ENCODE data around the gene DPEP1. TPM values are rescaled to one million over a fixed set of nuclear protein-coding genes. Genes with fewer than 3 reads are reported as not detected.

DPEP1 gene
- total and polyA plus RNA-seq, 4 donors, result 0.14 to 0.83 (median 0.45) TPM

DNA sequence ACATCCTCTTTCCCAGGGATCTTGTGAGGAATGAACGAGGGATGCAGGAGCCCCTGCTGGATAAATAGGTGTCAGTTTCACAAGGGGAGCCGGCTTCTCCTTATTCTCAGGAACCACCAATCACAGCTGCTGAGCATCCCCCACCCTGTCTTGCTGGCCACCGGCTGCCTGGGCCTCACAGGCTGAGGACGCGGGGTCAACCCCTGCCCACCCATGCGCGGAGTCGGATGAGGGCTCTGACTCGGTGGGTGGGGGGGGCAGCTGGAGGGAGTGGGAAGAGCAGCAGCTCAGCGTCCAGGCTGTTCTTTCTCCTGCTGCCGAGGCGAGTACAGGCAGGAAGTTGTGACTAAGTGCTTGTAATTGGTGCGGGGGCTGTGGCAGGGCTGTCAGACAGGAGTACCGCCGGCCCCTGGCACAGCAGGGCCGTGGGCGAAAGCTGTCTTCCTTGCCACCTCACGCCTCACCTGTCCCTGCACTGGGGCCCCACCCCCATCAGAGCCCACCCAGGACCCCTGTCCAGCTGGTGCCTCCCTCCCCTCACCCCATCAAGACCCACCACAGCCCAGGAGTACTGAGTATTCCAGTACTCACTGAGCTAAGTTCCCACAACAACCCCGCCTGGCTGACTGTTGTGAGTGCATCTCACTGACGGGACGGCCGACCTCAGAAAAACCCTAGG, 11.0 kb upstream of the DPEP1 start:
- Histone ChIP-seq H3K9ac (ENCODE audit: low read depth in 1 of 2, low read length in 2 of 2) (no peak overlapping the region), H3K4me1 (ENCODE audit: control insufficient read depth in 4 of 4, insufficient read depth in 4 of 4, low read length in 3 of 4) (no peaks in the 10 kb centered on the region), H3K36me3 (ENCODE audit: control insufficient read depth in 4 of 4, insufficient read depth in 3 of 4, low read depth in 1 of 4, low read length in 3 of 4) (no peaks in the 10 kb centered on the region), H3K27ac (ENCODE audit: low read depth in 1 of 2, low read length in 2 of 2) (no peak overlapping the region), H3K9me3 (ENCODE audit: control insufficient read depth in 4 of 4, low read length in 3 of 4) (no peaks in the 10 kb centered on the region), H3K4me3 (ENCODE audit: low read depth in 1 of 3, low read length in 3 of 3) (no peak overlapping the region), H3K27me3 (ENCODE audit: control insufficient read depth in 4 of 4, insufficient read depth in 4 of 4, low read length in 3 of 4) (no peaks in the 10 kb centered on the region)
- 14% methylated on average over 22 of the region's 22 CpGs for WGBS
- TF ChIP-seq RXRA (IDR thresholded peaks at IDR 0.05) (no peak), RAD21 (IDR thresholded peaks at IDR 0.05) (no peak), REST (IDR thresholded peaks at IDR 0.05) (no peak), EGR1 (IDR thresholded peaks at IDR 0.05; ENCODE audit: low read depth in 2 of 2) (no peak), YY1 (IDR thresholded peaks at IDR 0.05) (no peak), JUND (IDR thresholded peaks at IDR 0.05) (no peak), HNF4G (IDR thresholded peaks at IDR 0.05) (no peak), GABPA (IDR thresholded peaks at IDR 0.05 in 1 of 2, conservative IDR thresholded peaks at IDR 0.05 in 1 of 2) (no peak), SP1 (IDR thresholded peaks at IDR 0.05) (no peak)
- TF ChIP-seq, protein P1, sequence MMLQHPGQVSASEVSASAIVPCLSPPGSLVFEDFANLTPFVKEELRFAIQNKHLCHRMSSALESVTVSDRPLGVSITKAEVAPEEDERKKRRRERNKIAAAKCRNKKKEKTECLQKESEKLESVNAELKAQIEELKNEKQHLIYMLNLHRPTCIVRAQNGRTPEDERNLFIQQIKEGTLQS (IDR thresholded peaks at IDR 0.05), result no peak
- TF ChIP-seq, protein P2, sequence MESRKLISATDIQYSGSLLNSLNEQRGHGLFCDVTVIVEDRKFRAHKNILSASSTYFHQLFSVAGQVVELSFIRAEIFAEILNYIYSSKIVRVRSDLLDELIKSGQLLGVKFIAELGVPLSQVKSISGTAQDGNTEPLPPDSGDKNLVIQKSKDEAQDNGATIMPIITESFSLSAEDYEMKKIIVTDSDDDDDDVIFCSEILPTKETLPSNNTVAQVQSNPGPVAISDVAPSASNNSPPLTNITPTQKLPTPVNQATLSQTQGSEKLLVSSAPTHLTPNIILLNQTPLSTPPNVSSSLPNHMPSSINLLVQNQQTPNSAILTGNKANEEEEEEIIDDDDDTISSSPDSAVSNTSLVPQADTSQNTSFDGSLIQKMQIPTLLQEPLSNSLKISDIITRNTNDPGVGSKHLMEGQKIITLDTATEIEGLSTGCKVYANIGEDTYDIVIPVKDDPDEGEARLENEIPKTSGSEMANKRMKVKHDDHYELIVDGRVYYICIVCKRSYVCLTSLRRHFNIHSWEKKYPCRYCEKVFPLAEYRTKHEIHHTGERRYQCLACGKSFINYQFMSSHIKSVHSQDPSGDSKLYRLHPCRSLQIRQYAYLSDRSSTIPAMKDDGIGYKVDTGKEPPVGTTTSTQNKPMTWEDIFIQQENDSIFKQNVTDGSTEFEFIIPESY (IDR thresholded peaks at IDR 0.05), result no peak
- DNase-seq (ENCODE audit: low spot score), result no peak

DNA sequence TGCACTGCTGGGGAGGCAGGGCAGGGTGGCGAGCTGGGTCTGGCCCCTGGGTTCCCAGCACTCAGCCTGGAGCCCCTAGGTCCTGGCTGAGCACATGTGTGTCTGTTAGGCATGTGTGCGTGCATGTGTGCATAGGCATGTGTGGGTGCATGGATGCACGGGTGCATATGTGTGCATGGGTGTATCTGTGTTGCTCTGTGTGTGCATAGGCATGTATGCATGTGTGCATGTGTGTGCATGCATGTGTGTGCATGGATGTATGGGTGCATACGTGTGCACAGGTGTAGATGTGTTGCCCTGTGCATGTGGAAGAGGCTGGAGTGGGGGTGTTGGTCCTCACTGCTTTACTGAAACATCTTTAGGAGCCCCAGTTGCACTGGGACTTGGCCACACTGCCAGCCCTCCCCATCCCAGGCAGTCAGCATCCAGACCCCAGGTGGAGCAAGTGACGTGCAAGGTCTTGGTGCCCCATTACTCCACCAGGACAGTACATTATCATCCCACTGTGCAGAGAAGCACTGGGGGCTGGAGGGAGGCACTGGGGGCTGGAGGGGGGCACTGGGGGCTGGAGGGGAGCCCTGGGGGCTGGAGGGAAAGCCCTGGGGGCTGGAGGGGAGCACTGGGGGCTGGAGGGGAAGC, 10.4 kb upstream of the DPEP1 start:
- Histone ChIP-seq H3K27me3 (ENCODE audit: control insufficient read depth in 4 of 4, insufficient read depth in 4 of 4, low read length in 3 of 4) (no peaks in the 10 kb centered on the region), H3K4me3 (ENCODE audit: low read depth in 1 of 3, low read length in 3 of 3) (no peak overlapping the region), H3K27ac (ENCODE audit: low read depth in 1 of 2, low read length in 2 of 2) (no peak overlapping the region), H3K36me3 (ENCODE audit: control insufficient read depth in 4 of 4, insufficient read depth in 3 of 4, low read depth in 1 of 4, low read length in 3 of 4) (no peaks in the 10 kb centered on the region), H3K4me1 (ENCODE audit: control insufficient read depth in 4 of 4, insufficient read depth in 4 of 4, low read length in 3 of 4) (no peaks in the 10 kb centered on the region), H3K9me3 (ENCODE audit: control insufficient read depth in 4 of 4, low read length in 3 of 4) (no peaks in the 10 kb centered on the region), H3K9ac (ENCODE audit: low read depth in 1 of 2, low read length in 2 of 2) (no peak overlapping the region)
- DNase-seq (ENCODE audit: low spot score), result no peak
- WGBS, result 67% methylated on average over 5 of the region's 5 CpGs
- TF ChIP-seq FOXA2 (IDR thresholded peaks at IDR 0.05) (no peak), TAF1 (conservative IDR thresholded peaks at IDR 0.05) (no peak), SP1 (IDR thresholded peaks at IDR 0.05) (no peak), NR2F2 (IDR thresholded peaks at IDR 0.05) (no peak), EGR1 (IDR thresholded peaks at IDR 0.05; ENCODE audit: low read depth in 2 of 2) (no peak), CTCF (IDR thresholded peaks at IDR 0.05; ENCODE audit: low read depth, low read length, missing input control) (no peak), HNF4A (conservative IDR thresholded peaks at IDR 0.05) (no peak), RXRA (IDR thresholded peaks at IDR 0.05) (no peak), RAD21 (IDR thresholded peaks at IDR 0.05) (no peak), YY1 (IDR thresholded peaks at IDR 0.05) (no peak), JUND (IDR thresholded peaks at IDR 0.05) (no peak), FOXA1 (IDR thresholded peaks at IDR 0.05) (no peak), HNF4G (IDR thresholded peaks at IDR 0.05) (no peak)
- TF ChIP-seq, protein P1 (IDR thresholded peaks at IDR 0.05), result no peak
- TF ChIP-seq, protein P3, sequence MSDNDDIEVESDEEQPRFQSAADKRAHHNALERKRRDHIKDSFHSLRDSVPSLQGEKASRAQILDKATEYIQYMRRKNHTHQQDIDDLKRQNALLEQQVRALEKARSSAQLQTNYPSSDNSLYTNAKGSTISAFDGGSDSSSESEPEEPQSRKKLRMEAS (IDR thresholded peaks at IDR 0.05), result no peak
- TF ChIP-seq, protein P2 (IDR thresholded peaks at IDR 0.05), result no peak

Measured in liver (tissue), 9 donors.